Cardiac muscle cell (in vitro differentiated cells and primary cell): ENCODE results near the gene BRAT1. TPM values are rescaled to one million over a fixed set of nuclear protein-coding genes. Genes with fewer than 3 reads are reported as not detected.

ENCODE experiments used
- DNase-seq, 2 donors: peaks; one replicate each; pipeline versions ENCODE4 v3.0.0 to v3.0.0-alpha.2; 2010 to 2017; ENCODE audit warnings: low read depth in 1 of 2, low spot score in 1 of 2
- H3K27ac ChIP-seq: fragments of 200-600 bp; sonication (generic); 2 replicates; pipeline ENCODE4 v1.5.1; 2016
- H3K27me3 ChIP-seq: fragments of 200-600 bp; sonication (generic); 2 replicates; pipeline ENCODE4 v1.6.0; 2016; ENCODE audit warnings: control low read depth
- H3K36me3 ChIP-seq: fragments of 200-600 bp; sonication (generic); 2 replicates; pipeline ENCODE4 v1.5.1; 2016; ENCODE audit warnings: control low read depth
- H3K4me1 ChIP-seq: fragments of 200-600 bp; sonication (generic); 2 replicates; pipeline ENCODE4 v1.8.1; 2017; ENCODE audit warnings: low read depth, mild to moderate bottlenecking, mixed run types
- H3K4me3 ChIP-seq: fragments of 200-600 bp; sonication (generic); 2 replicates; pipeline ENCODE4 v1.5.1; 2016; ENCODE audit warnings: mild to moderate bottlenecking
- H3K9me3 ChIP-seq: fragments of 200-600 bp; sonication (generic); 2 replicates; pipeline ENCODE4 v1.5.1; 2017; ENCODE audit warnings: low read depth, mild to moderate bottlenecking, control low read depth
- CTCF ChIP-seq: IDR thresholded peaks from 2 replicates; pipeline ENCODE4 v1.5.1; 2012; ENCODE audit warnings: low read depth, mild to moderate bottlenecking, low read length
- polyA plus RNA-seq: library from polyadenylated mRNA; unstranded; fragments of >200 nt; fragmentation: Nextera tagmentation; extraction: Ambion mirVana; gene quantifications from 2 replicates; pipeline ENCODE4 v1.2.1, GENCODE V29; 2016
- total RNA-seq: library from RNA; depleted of rRNA; stranded (reverse); fragments of >200 nt; gene quantifications from 2 replicates; pipeline ENCODE4 v1.2.3, GENCODE V29; 2016

The BRAT1 gene
- total and polyA plus RNA-seq, 2 experiments from 2014 or later, result 80.5 to 109 TPM

GRCh38 chr7:2573761-2574160 is 18.4 kb upstream of the BRAT1 start:
- Histone ChIP-seq H3K9me3 (no peaks in the 10 kb centered on the region), H3K4me1 (peaks cover 9% of the 10 kb centered on the region), H3K36me3 (peaks cover 8% of the 10 kb centered on the region), H3K27ac (no peak overlapping the region), H3K4me3 (no peak overlapping the region), H3K27me3 (no peaks in the 10 kb centered on the region)
- no peak for DNase-seq
- no peak for TF ChIP-seq CTCF

- Histone ChIP-seq H3K4me3 (no peak overlapping the region), H3K27me3 (no peaks in the 10 kb centered on the region), H3K27ac (no peak overlapping the region), H3K36me3 (peaks cover 8% of the 10 kb centered on the region), H3K4me1 (peaks cover 12% of the 10 kb centered on the region), H3K9me3 (no peaks in the 10 kb centered on the region)
- no peak for TF ChIP-seq CTCF
- peak in 1 of 2 donors; percentile 62 for DNase-seq
Measured at GRCh38 chr7:2572101-2572842, 16.9 kb upstream of the BRAT1 start.

- H3K27me3 ChIP-seq, result no peaks in the 10 kb centered on the region
Measured at GRCh38 chr7:2571409-2571808, 16.1 kb upstream of the BRAT1 start.

GRCh38 chr7:2570021-2570420 is 14.7 kb upstream of the BRAT1 start:
- peaks cover 15% of the 10 kb centered on the region for H3K4me1 ChIP-seq
- DNase-seq, result no peak
- no peak overlapping the region for H3K27ac ChIP-seq
- no peak for TF ChIP-seq CTCF
- no peak overlapping the region for H3K4me3 ChIP-seq
- peaks cover 8% of the 10 kb centered on the region for H3K36me3 ChIP-seq
- H3K27me3 ChIP-seq, result no peaks in the 10 kb centered on the region
- no peaks in the 10 kb centered on the region for H3K9me3 ChIP-seq

More at GRCh38 chr7:2571409-2571808, 16.1 kb upstream of the BRAT1 start:
- Histone ChIP-seq H3K36me3 (peaks cover 8% of the 10 kb centered on the region), H3K4me1 (peaks cover 19% of the 10 kb centered on the region), H3K27ac (no peak overlapping the region), H3K4me3 (no peak overlapping the region), H3K9me3 (no peaks in the 10 kb centered on the region)
- TF ChIP-seq CTCF, result no peak
- DNase-seq, result peak in 1 of 2 donors; percentile 31

- H3K4me1 ChIP-seq, result peaks cover 15% of the 10 kb centered on the region
- peaks cover 4% of the 10 kb centered on the region for H3K36me3 ChIP-seq
- no peak overlapping the region for H3K27ac ChIP-seq
- no peak overlapping the region for H3K4me3 ChIP-seq
- DNase-seq, result no peak
- no peaks in the 10 kb centered on the region for H3K9me3 ChIP-seq
- no peaks in the 10 kb centered on the region for H3K27me3 ChIP-seq
- TF ChIP-seq CTCF, result no peak
Measured at GRCh38 chr7:2569421-2569820, 14.1 kb upstream of the BRAT1 start.
